HepG2 (cell line): ENCODE data around the gene IPO13. TPM values are rescaled to one million over a fixed set of nuclear protein-coding genes. Genes with fewer than 3 reads are reported as not detected.

Source experiments
- ATAC-seq: fragments of 200-7000 bp; cut with Tn5 transposase; 3 replicates; pipeline ENCODE4 v1.9.1; 2020; ENCODE audit warnings: mild to moderate bottlenecking, moderate library complexity
- BruUV-seq: library from RNA; stranded (reverse); fragments of 400-500 nt; replicated peaks from 2 replicates; lab custom pipeline; 2021; lab: Mats Ljungman, UMichigan
- CTCF ChIA-PET: fragments of 300-600 bp; formaldehyde crosslinking; extraction: SDS; loops from one replicate; lab custom pipeline; 2021; ENCODE audit warnings: low total read pairs, inconsistent platforms, low intra/inter-chr PET ratio; lab: Yijun Ruan, JAX
- POLR2A ChIA-PET: fragments of 350-600 bp; sonication (Branson Sonifier 250); formaldehyde crosslinking; loops from one replicate; lab custom pipeline; 2020; ENCODE audit warnings: antibody characterized with exemption, inconsistent platforms; lab: Yijun Ruan, JAX
- DNase-seq: peaks from one replicate; pipeline ENCODE4 v3.0.0-alpha.2; 2015; ENCODE audit warnings: low spot score
- FAIRE-seq: peaks from 3 replicates; lab custom pipeline; 2011; peaks lifted over from hg19 to GRCh38; lab: Jason Lieb, UNC
- H2AFZ ChIP-seq: one replicate; pipeline ENCODE4 v1.6.1; 2011; ENCODE audit warnings: low read length, inconsistent platforms
- H3K27ac ChIP-seq: fragments of 300-600 bp; 3 replicates; pipeline ENCODE4 v1.8.0; 2011; ENCODE audit warnings: mixed run types, mild to moderate bottlenecking, mixed read lengths, low read length, inconsistent platforms; ENCODE audit not compliant: insufficient read depth; ENCODE audit errors: extremely low read length
- H3K27me3 ChIP-seq, 2 experiments: fragments of 200-600 bp in 1 of 2; 2 replicates in 1 of 2; 3 replicates in 1 of 2; pipeline versions ENCODE4 v1.6.0 to v1.8.0; 2011; ENCODE audit warnings: low read length in 2 of 2, mild to moderate bottlenecking in 2 of 2, moderate library complexity in 2 of 2, inconsistent platforms in 1 of 2; ENCODE audit not compliant: insufficient read depth in 2 of 2, control insufficient read depth in 1 of 2
- H3K36me3 ChIP-seq, 2 experiments: fragments of 200-600 bp in 1 of 2; replicated peaks in 1 of 2; 2 replicates in 1 of 2; 3 replicates in 1 of 2; pipeline versions ENCODE4 v1.5.1 to v1.8.0; 2011; ENCODE audit warnings: low read length in 2 of 2, inconsistent platforms in 1 of 2; ENCODE audit not compliant: insufficient read depth in 2 of 2, control insufficient read depth in 1 of 2
- H3K4me1 ChIP-seq: 2 replicates; pipeline ENCODE4 v1.5.1; 2012; ENCODE audit warnings: low read length, inconsistent platforms; ENCODE audit not compliant: insufficient read depth
- H3K4me2 ChIP-seq: 2 replicates; pipeline ENCODE4 v1.6.0; 2011; ENCODE audit warnings: low read depth, low read length, inconsistent platforms
- H3K4me3 ChIP-seq, 3 experiments: fragments of 200-600 bp in 1 of 3; sonication (generic), shearing (Covaris generic) in 1 of 3; replicated peaks in 1 of 3; 2 replicates each; pipeline ENCODE4 v1.5.1; 2011 to 2016; ENCODE audit warnings: low read length in 3 of 3, inconsistent platforms in 2 of 3, low read depth in 2 of 3, mild to moderate bottlenecking in 2 of 3, control low read depth in 1 of 3, mixed read lengths in 1 of 3; ENCODE audit not compliant: insufficient read depth in 1 of 3
- H3K79me2 ChIP-seq: one replicate; pipeline ENCODE4 v1.6.1; 2011; ENCODE audit warnings: low read length, inconsistent platforms; ENCODE audit not compliant: insufficient read depth
- H3K9ac ChIP-seq: 2 replicates; pipeline ENCODE4 v1.6.0; 2011; ENCODE audit warnings: mild to moderate bottlenecking, low read depth, low read length, inconsistent platforms; ENCODE audit not compliant: insufficient read depth
- H3K9me3 ChIP-seq: 2 replicates; pipeline ENCODE4 v1.5.1; 2012; ENCODE audit warnings: mild to moderate bottlenecking, low read length
- H4K20me1 ChIP-seq: 2 replicates; pipeline ENCODE4 v1.6.0; 2011; ENCODE audit warnings: inconsistent platforms, mild to moderate bottlenecking, low read length, moderate library complexity; ENCODE audit not compliant: insufficient read depth
- BRD4 ChIP-seq: sonication (generic); formaldehyde crosslinking; IDR thresholded peaks from 2 replicates; pipeline ENCODE4 v1.4.0; 2020; ENCODE audit warnings: missing genetic modification reagents
- GABPB1 ChIP-seq: IDR thresholded peaks from 2 replicates; pipeline ENCODE4 v1.6.1; 2016; ENCODE audit warnings: mild to moderate bottlenecking, missing genetic modification reagents, moderate library complexity, missing compliant biosample characterization
- KDM2A ChIP-seq: sonication (generic); formaldehyde crosslinking; IDR thresholded peaks from 2 replicates; pipeline ENCODE4 v1.4.0; 2020; ENCODE audit warnings: low read depth, missing genetic modification reagents, borderline replicate concordance
- MXD4 ChIP-seq: IDR thresholded peaks from 2 replicates; pipeline ENCODE4 v1.6.1; 2016; ENCODE audit warnings: mild to moderate bottlenecking, missing biosample characterization, missing genetic modification reagents
- TRIM24 ChIP-seq: sonication (generic); formaldehyde crosslinking; IDR thresholded peaks from 2 replicates; pipeline ENCODE4 v1.8.0; 2022; ENCODE audit warnings: mild to moderate bottlenecking, missing genetic modification reagents
- ZKSCAN8 ChIP-seq: IDR thresholded peaks from 2 replicates; pipeline ENCODE4 v1.6.1; 2016; ENCODE audit warnings: borderline replicate concordance, missing genetic modification reagents, missing compliant biosample characterization
- WGBS: methylation state at CpG from one replicate; pipeline ENCODE4 v1.1.6; 2017; ENCODE audit warnings: low lambda C conversion rate; 5-methylcytosine and 5-hydroxymethylcytosine counted together
- in situ Hi-C: cut with HindIII; loops from 2 replicates; pipeline ENCODE4 v1.10.0; 2017; ENCODE audit warnings: low pct_unique_long_range_greater_than_20kb; ENCODE audit not compliant: extremely low pct_ligation_motif_present
- intact Hi-C: fragments of 100-400 bp; cut with micrococcal nuclease; formaldehyde crosslinking; loops from one replicate; pipeline ENCODE4 v1.10.0; 2022; ENCODE audit not compliant: unreplicated experiment
- polyA plus RNA-seq, 8 experiments: library from polyadenylated mRNA; depleted of rRNA in 3 of 8; stranded (reverse) in 7 of 8; unstranded in 1 of 8; fragments of >200 nt; fragmentation: Illumina TruSeq in 4 of 8; extraction: Trizol in 4 of 8; gene quantifications; 2 replicates each; pipeline versions ENCODE4 v1.2.1 to v1.2.3, GENCODE V29; 2011 to 2016; ENCODE audit warnings: low read depth in 4 of 8, missing spikeins in 1 of 8, mixed read lengths in 1 of 8; ENCODE audit not compliant: insufficient read depth in 1 of 8
- total RNA-seq, 5 experiments: library from RNA; depleted of rRNA; stranded (reverse); fragments of >200 nt; fragmentation: Illumina TruSeq; extraction: Trizol; gene quantifications; 2 replicates each; pipeline ENCODE4 v1.2.3, GENCODE V29; 2016; ENCODE audit warnings: low read depth in 1 of 5
- TF ChIP-seq, protein P1 (sequence below): IDR thresholded peaks from 2 replicates; pipeline ENCODE4 v1.6.1; 2018; ENCODE audit warnings: missing genetic modification reagents, mild to moderate bottlenecking, missing compliant biosample characterization
- TF ChIP-seq, protein P2 (sequence below): IDR thresholded peaks from 2 replicates; pipeline ENCODE4 v1.6.1; 2016; ENCODE audit warnings: mild to moderate bottlenecking

Gene IPO13
- total and polyA plus RNA-seq, 2 of the 13 experiments (the other 11 are each of a cell fraction or from before 2014, with no cell fraction given), result 12.9 to 15.6 TPM

DNA sequence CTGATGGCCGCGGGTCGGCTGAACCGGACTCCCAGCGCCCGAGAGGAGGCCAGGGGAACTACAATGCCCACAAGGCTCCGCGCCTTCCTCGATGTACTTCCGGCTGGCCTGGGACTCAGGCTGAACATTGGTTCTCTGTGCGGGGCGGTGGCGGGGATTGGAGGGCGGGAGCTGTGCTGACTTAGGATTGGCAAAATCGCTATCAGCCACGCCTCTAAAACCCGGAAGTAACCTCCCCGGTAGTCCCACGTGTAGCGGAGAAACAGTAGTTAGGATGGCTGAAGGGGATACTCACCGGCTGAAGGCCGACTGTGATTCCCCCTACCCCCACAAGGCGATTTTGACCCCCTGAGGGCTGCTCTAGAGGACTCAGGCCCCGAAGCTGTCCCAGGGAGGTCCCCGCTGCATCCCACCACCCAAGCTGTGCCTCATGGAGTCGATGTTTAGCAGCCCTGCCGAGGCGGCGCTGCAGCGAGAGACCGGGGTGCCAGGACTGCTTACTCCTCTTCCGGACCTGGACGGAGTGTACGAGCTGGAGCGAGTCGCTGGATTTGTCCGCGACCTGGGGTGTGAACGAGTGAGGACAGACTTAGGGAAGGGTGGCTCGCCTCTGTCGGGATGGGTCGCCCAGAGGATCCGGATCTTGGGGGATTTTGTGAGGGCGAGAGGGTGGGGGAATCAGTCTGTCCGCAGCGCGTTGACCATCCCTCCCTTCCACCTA is 23.2 kb downstream of the IPO13 start, which contains the start of gene DPH2 (continued):
- peak; percentile 66; the same call in 1 of the 2 replicates for TF ChIP-seq KDM2A (CRISPR knock-in tag)
- TF ChIP-seq TRIM24 (CRISPR knock-in tag), result no peak
- peak; percentile 97 for TF ChIP-seq GABPB1
- TF ChIP-seq, protein P1, sequence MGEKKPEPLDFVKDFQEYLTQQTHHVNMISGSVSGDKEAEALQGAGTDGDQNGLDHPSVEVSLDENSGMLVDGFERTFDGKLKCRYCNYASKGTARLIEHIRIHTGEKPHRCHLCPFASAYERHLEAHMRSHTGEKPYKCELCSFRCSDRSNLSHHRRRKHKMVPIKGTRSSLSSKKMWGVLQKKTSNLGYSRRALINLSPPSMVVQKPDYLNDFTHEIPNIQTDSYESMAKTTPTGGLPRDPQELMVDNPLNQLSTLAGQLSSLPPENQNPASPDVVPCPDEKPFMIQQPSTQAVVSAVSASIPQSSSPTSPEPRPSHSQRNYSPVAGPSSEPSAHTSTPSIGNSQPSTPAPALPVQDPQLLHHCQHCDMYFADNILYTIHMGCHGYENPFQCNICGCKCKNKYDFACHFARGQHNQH, result no peak
- TF ChIP-seq MXD4 (CRISPR knock-in tag), result peak; percentile 99
- TF ChIP-seq, protein P2, sequence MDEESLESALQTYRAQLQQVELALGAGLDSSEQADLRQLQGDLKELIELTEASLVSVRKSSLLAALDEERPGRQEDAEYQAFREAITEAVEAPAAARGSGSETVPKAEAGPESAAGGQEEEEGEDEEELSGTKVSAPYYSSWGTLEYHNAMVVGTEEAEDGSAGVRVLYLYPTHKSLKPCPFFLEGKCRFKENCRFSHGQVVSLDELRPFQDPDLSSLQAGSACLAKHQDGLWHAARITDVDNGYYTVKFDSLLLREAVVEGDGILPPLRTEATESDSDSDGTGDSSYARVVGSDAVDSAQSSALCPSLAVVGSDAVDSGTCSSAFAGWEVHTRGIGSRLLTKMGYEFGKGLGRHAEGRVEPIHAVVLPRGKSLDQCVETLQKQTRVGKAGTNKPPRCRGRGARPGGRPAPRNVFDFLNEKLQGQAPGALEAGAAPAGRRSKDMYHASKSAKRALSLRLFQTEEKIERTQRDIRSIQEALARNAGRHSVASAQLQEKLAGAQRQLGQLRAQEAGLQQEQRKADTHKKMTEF (CRISPR knock-in tag), result 0 out of 2 replicates have a peak, but pooled peaks have one; percentile 26

DNA sequence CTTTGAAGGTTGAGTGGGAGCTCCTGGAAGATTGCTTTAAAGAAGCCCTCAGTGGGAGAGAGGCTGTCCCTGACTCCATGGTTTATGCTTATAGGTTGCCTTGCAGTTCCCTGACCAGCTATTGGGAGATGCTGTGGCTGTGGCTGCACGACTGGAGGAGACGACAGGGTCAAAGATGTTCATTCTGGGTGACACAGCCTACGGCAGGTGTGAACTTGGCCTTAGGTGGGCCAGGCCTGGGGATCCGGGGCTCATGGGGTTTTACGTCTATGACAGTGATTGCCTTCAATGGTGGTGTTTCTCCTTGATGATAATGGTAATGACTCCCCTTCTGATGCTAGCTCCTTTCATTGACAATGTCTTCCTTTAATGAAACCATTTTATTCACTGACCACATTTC is 23.8 kb downstream of the IPO13 start:
- no peak for FAIRE-seq
- ChIA-PET CTCF (no interaction called here), POLR2A (interaction anchor here (0.9 to 1.9 kb wide), 7 partner anchors 8 to 62 kb away, joined by 3 to 10 read pairs (median 5); partner anchors contain the start of genes B4GALT2 and IPO13)
- peaks cover 15% of the 10 kb centered on the region for H3K79me2 ChIP-seq
- no peak for DNase-seq
- H3K4me3 ChIP-seq, result peak overlapping the region; percentile 80 to 94 (median 91)
- H3K36me3 ChIP-seq, result peaks cover 0 to 1% of the 10 kb centered on the region in 2 experiments; a peak in 1 of 5 replicates
- H3K4me2 ChIP-seq, result peak overlapping the region; percentile 75
- 22% methylated on average over 5 of the region's 5 CpGs for WGBS
- no peak for ATAC-seq
- no TSS peak for BruUV-seq
- H3K9me3 ChIP-seq, result no peaks in the 10 kb centered on the region
- no peaks in the 10 kb centered on the region for H4K20me1 ChIP-seq
- no peaks in the 10 kb centered on the region for H3K27me3 ChIP-seq
- no peak overlapping the region for H2AFZ ChIP-seq
- no peak overlapping the region for H3K27ac ChIP-seq
- intact Hi-C loops, result no loop called here
- peaks cover 22% of the 10 kb centered on the region for H3K4me1 ChIP-seq
- peak overlapping the region; percentile 76 for H3K9ac ChIP-seq
- in situ Hi-C loops, result no loop called here
- no peak for TF ChIP-seq ZKSCAN8 (CRISPR knock-in tag)
- TF ChIP-seq BRD4, result 0 out of 2 replicates have a peak, but pooled peaks have one; percentile 13
